Fibroblast of lung (primary cell): ENCODE data around the gene PKP3.

ENCODE experiments used
- CTCF ChIP-seq, 2 donors: IDR thresholded peaks in 1 of 2; conservative IDR thresholded peaks in 1 of 2; 1 replicate in 1 of 2; 2 replicates in 1 of 2; pipeline ENCODE4 v1.5.1; 2011 to 2012; ENCODE audit warnings: low read length in 2 of 2, control low read depth in 1 of 2, inconsistent platforms in 1 of 2, low read depth in 1 of 2, mild to moderate bottlenecking in 1 of 2
- EZH2 ChIP-seq: IDR thresholded peaks from 2 replicates; pipeline ENCODE4 v1.5.1; 2012; ENCODE audit warnings: low read length, control low read depth, mild to moderate bottlenecking; ENCODE audit errors: missing control alignments

- no peak for TF ChIP-seq CTCF (conservative IDR thresholded peaks at IDR 0.05 in 1 of 2, IDR thresholded peaks at IDR 0.05 in 1 of 2; ENCODE audit: low read depth in 1 of 2, low read length in 2 of 2)
- TF ChIP-seq EZH2: no peak
Measured at GRCh38 chr11:376531-377173, 17.4 kb upstream of the PKP3 start.
